ENCODE data around the gene COBL. TPM values are rescaled to one million over a fixed set of nuclear protein-coding genes. Genes with fewer than 3 reads are reported as not detected.
A peak's percentile ranks its signal among the peaks of the same experiment; 100 is the strongest.

Gene COBL
- total RNA-seq, 1 experiment from 2014 or later = 7.6 TPM

DNA sequence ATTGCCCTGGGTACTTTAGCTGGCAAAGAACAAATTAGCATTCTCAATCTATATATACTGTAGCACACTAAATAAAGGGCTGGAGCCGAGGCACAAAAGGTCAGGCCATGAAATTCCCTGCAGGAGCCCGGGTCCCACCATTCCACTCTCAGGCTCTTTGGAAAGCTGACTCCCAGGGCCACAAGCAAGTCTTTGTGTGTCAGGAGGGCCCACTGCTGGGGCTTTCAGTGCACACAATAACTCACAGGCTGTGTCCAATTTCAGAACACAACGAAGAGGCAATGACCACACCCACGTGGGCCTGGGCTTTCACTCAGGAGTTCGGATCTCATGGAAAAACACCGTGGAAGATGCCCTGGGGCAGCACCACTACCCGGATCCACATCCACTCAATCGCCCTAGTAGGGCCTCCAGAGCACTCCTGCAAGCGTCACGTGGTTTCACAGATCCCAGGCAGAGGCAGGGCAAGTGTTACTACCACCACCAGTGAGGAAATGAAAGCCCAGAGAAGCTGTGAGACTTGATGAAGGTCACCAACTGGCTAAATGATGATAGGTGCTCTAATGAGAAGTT is 60.3 kb downstream of the COBL start:
- no peak for DNase-seq (ENCODE audit: low spot score)

DNA sequence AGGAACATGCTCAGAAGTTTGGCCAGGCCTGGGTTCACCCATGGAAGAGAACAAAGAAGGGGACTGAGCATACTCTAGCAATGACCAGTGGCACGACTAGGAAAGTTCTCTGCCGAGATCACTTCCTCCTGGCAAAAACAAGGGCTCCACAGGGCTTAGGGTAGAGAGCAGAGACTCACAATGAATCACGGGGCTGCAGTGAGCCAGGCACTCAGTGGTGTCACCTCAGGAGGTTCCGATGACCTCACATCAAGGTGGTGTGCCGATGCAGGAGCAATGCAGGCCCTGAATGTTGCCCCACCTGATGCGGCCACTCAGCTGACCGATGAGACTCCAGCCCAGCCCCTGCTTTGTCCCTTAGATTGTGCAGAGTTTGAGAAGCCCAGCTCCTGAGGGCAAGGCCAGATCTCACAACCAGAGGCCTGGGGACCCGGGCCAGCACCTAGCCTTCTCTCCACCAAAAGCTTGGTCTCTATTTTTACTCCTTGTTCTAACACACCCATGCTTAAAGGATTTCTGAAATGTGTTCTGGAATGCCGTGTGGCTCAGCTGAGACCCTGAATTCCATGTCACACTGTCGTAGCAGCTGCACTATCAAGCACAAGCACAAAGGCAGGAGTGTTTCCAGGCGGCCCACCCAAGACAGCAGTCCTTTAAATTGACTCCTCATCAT is 60.9 kb downstream of the COBL start:
- no peak for DNase-seq (ENCODE audit: low spot score)

GRCh38 chr7:51255036-51255435 is 61.6 kb downstream of the COBL start:
- no peak for DNase-seq (ENCODE audit: low spot score)

- DNase-seq (ENCODE audit: low spot score) = peak; percentile 45
These were observed 63.5 kb downstream of the COBL start for GRCh38 chr7:51253157-51253556.

DNA sequence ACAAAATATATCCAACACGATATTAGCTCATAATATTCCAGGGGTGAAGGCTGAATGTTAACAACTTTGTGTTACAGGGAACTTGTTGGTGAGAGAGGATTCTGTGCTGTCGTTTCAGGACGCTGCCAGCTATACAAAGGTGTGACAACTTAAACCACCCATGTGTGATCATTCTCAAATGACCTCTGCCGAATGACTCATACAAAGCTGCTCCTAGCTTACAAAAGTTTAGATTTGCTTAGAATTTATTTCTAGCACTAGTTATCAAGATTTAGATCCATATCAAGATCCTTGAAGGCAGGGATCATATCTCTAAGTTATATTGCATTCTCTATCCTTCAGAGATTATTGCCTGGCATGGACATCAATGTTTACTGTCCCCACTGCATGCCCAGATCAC is 65.3 kb downstream of the COBL start:
- peak; percentile 22 for DNase-seq (ENCODE audit: low spot score)

- DNase-seq (ENCODE audit: low spot score) = no peak
These were observed 66.1 kb downstream of the COBL start for GRCh38 chr7:51250512-51250911.

- no peak for DNase-seq (ENCODE audit: low spot score)
These were observed 66.6 kb downstream of the COBL start for GRCh38 chr7:51249991-51250390.

GRCh38 chr7:51249187-51249945 is 67.2 kb downstream of the COBL start:
- peak; percentile 23 for DNase-seq (ENCODE audit: low spot score)

DNA sequence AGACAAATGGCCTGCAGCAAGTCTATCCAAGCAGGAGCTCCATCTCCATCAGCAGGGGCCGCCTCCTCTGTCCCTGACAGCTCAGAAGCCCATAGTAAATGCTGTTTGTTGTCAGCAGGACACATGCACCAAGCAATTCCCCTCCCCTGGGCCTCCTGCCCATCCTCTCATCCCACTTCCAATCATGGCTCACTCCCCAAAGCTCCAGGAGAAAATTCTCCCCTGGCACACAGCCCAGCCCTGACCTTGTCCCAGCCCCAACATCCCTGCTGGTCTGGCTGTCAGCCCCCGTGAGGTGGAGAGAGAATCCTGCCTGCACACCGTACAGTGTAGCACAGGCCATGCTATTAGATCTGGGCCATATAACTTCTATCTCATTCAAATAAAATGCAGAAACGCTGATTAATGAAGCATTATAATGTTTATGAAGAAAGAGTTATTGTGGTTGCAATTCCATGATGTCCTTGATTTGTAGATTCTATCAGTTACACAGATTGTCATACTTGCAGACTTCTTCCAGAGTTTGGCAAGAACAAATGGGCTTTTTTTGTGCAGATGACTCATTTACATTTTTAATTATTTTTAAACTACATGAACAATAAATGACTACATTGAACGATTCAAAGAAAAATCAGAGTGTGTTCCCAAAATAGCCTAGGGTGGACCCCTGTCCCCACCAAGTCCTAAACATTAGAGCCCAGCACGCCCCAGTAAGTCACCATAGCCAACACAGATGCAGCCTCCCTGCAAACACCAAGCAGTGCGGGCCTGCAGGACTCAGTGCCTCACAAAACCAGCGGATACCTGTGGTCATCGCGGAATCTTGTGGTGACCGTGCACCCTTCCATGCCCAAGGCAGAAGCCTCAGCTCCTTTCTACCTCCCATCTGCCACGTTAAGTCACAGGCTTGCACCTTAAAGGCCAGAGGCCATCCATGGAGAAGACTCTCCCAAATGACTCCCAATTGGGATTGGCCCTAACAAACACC is 70.1 kb downstream of the COBL start:
- no peak for DNase-seq (ENCODE audit: low spot score)

- DNase-seq (ENCODE audit: low spot score) = no peak
These were observed 71.7 kb downstream of the COBL start for GRCh38 chr7:51244885-51245284.

GRCh38 chr7:51244053-51244452 is 72.6 kb downstream of the COBL start:
- no peak for DNase-seq (ENCODE audit: low spot score)

- no peak for DNase-seq (ENCODE audit: low spot score)
These were observed 73.0 kb downstream of the COBL start for GRCh38 chr7:51243631-51244030.

- DNase-seq (ENCODE audit: low spot score) = no peak
These were observed 73.6 kb downstream of the COBL start for GRCh38 chr7:51242881-51243518.

- DNase-seq (ENCODE audit: low spot score) = no peak
These were observed 74.5 kb downstream of the COBL start for GRCh38 chr7:51242007-51242691.

- no peak for DNase-seq (ENCODE audit: low spot score)
These were observed 75.7 kb downstream of the COBL start for GRCh38 chr7:51240868-51241267.

DNA sequence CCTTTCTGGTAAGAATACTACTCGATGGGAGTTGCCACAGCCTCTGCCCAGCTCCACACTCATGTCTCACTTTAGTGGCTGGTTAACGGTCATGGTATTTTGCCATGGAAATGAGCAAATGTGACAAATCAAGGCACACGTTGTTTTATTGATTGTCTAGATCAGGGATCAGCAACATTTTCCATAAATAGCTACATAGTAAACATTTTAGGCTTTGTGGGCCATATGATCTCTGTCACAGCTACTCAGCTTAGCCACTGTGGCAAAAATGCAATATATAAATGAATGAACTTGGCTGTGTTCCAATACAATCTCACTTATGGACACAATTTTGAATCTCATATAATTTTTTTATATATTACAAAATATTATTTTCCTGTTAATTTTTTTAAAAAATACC is 76.9 kb downstream of the COBL start:
- DNase-seq (ENCODE audit: low spot score) = no peak

- no peak for DNase-seq (ENCODE audit: low spot score)
These were observed 77.6 kb downstream of the COBL start for GRCh38 chr7:51238981-51239495.

DNA sequence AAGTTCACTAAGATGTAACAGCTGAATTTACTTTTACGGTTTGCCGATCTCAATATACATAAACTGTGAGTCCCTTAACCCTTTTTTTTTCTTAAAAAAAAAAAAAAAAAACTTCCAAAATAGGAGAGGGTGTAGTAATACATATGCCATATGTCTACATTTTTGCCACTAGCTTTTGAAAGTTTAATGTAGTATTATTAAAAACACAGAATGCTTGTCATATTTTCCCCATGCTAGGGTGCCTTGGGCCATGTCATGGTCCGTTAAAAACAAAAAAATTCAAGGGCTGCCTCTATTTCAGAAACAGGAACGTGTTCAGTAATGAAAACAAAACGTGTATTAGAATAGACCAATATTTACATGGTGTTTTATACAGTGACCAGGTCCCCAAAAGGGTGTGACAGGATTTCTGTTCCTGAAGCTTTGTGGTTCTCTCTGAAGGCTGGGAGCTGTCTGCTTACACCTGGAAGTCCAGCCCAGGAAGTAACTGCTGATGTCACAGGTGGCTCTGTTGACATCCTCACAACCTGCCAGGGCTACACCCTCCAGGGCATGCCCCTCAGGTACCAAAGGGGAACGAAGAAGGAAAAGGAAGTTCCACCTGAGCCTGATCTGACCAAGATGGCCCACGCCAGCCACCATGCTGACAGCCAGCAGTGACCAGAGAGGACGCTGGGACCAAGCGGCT is 79.0 kb downstream of the COBL start:
- no peak for DNase-seq (ENCODE audit: low spot score)

DNA sequence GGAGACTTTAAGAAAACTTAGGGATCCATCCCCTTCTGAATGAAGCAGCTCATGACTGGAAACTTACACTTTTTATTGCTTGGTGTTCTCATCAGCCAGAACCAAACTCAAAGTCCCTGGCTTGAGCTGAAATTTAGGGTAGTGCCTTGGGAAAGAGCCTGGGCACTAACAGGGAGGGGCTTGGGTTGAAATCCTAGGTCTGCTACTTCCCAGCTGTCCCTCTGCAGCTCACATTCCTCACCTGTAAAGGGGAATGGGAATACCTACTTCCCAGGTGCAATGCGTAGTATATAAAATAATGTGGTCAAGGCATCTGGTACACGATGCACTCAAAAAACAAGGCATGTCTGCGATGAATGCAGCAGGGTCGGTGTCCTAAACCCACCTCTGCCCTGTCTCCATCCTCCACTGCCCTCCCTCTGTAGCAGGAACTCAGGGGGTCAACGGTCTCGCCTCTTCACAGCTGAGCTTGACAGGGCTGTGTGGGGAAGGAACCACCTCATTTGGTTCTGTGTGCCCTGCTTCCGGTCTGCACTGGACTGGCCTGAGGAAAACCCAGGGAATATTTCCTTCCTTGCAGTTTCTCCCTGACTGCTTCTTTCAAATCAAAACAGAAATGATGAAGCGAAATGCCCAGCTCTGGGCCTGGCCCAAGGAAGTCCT is 80.0 kb downstream of the COBL start:
- DNase-seq (ENCODE audit: low spot score) = no peak
